HCEC 1CT (cell line): ENCODE data around the gene BMP4.

Experiments
- DNase-seq: peaks from one replicate; pipeline ENCODE4 v3.0.0-alpha.2; 2017

The BMP4 gene

DNA sequence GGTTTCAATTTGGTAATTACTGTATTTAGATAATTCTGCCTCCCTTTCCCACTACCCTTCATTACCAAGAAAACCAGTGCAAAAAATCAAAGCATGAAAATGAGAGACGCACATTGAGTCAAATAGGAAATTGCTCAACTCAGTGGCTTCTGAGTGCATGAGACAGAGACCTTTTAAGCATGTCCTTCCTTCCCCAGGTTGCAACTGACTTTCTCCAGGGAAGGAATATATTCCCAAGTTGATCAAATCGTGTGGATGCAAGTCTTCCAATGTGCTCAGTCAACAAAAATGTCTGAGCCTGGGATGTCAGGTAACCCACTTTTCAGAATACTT is 12.9 kb downstream of the BMP4 start:
- no peak for DNase-seq

DNA sequence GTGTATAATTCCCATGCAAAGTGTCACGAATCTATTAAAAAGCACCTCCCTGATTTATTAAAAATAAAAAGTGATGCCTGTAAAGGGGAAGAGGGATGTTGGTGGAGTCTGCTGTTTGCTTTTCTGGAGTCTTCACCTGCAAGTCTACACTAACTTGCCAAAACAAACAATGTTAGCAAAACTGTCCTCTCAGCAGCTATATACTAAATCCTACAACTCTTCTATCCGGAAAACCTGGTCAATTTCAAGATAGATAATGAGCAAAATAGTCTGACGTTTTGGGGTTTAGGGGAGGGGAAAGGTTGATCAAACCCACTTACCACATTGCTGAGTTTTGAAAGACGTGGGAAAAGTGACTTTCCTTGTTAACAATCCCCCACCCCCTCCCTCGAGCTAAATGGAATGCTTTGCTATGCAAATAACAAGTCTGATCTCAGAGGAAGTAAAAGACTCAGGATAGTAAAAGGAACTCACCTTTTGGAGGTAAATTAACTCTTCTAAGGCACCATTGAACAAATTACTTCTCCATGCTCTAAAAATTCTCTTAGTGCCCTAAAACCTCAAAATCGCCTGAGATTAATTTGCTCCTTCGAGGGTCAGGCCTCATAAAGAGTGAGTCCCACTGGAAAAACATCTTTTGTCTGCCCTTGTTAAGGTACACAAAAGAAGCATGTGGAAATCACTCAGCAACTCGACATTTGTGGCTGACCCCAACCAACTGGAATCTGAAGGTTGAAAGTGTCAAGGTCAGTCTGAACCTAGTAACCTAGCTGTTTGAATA is 13.5 kb downstream of the BMP4 start:
- no peak for DNase-seq

DNA sequence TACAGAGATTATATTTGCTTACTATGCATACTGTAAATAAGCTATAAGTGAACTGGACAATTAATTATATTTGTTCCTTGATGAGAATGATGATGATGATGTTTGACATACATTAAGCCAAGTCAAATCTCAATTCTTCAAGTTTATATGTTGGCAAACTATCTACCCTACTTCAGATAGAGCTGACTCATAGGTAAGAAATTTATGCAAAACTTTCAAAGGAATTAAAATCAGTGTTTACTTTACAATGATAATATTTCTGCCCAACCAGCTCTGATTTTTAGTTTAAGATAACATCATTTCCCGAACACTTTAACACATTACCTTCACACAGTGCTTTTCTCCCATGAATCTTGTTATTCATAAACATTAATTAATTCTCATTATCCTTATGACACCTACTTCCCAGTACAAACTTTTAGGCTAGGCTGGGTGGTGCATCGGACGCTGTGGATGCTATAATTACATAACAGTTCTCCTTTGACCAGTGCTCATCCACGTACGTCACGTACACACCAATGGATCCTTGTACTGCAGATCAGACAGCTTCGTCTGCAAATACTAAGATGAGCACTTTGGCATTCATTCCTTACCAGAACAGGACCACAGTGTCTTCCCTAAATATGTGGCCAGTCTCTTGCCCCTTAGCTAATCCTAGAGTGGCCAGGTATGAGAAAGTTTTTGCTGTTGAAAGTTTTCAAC is 18.3 kb downstream of the BMP4 start:
- no peak for DNase-seq

DNA sequence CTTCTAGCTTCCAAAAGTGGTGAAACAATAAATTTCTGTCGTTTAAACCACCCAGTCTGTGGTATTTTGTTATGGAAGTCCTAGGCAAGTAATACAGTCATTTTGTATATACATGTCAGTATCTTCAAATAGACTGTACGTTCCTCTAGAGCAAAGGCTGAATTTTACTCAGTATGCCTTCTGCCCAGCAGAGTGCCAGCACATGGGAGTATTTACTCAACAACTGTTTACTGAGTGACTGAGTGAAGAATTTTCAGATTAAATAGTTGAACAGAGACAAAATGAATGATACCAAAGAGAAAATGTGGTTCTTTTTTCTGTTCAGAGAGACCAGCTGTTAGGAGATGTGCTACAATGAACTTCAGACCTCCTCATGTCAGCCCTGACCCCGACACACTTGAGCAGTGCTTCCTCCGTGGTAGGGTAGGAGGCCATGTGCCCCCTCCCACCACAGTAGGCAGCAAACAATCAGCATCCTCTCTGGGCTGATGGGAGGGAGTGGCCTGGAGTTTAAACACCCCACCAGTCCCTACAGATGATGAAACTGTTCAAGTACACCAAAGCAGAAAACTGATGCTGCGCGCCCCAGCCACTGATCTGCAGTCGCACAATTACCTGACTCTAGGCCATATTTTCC is 21.7 kb downstream of the BMP4 start:
- DNase-seq: no peak

DNA sequence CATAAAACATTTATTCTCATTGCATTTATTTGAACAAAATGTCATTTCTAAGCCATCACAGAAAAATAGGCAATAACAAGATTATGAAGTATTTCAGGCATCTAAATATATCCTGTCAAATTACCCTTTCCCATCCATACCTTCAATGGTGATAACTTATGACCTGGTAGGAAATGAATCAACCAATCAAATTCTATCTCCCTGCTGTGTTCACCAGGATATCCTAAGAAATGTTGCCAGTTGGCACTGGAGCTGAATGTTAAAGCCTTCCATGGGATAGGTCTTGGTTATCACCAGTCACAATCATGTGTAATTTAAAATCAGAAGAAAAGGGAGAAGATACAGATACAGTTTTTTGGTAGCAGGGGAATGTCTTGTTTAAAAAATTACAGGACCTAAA is 23.7 kb downstream of the BMP4 start:
- DNase-seq: no peak

DNA sequence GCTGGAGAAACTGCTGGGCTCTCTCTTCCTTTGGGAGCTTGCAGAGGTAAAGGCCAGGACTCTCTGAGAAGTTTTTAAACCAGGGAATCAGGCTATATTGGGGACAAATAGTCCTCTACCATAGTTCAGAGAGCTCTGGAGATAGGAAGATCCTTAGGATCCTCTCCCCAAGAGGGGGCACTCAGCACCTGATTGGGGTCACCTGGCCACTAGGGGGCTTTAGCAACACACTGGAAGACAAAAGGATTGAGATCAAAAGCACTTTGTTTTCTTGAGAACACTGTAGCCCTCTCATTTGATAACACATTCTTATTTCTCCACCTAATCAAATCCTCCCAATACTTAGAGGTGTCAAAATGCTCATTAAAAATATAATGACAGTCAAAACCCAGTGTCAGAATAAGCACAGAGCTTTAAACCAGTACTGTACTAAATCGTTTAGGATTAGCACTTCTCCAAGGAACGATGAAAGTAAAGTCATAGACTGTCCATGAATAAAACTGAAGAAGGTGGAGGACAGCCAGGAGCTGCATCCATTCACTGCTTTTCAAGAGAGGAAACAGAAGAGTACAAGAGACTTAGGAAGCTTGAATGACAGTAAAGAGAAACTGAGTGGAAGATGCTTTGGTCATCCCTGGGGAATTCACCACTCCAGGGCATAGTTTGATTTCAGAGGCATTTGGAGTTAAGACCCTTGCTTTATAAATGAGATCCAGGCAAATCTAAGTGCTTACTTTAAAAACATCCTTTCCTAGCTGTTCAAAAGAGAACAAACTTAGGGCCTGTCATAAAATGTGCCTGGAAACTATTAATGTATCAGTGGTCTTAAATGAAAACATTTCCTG is 26.5 kb downstream of the BMP4 start:
- no peak for DNase-seq

DNA sequence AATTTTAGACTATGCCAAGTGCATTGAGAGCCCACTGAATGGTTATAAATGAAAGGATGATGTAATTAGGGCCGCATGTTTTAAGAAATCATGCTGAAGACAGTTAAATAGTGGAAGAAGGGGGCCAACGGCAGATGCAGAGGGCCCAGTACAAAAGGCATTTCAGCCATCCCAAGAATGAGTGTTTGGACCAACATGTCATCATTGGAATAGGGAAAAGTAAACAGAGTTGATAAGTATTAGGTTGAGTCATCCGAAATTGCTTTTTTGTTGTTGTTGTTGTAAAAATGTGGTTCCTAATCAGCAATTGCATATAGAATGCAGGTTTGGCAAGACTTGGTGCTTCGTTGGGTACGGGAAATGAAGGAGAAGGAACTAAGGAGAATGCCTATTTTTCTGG is 29.5 kb downstream of the BMP4 start:
- DNase-seq: peak; percentile 58

DNA sequence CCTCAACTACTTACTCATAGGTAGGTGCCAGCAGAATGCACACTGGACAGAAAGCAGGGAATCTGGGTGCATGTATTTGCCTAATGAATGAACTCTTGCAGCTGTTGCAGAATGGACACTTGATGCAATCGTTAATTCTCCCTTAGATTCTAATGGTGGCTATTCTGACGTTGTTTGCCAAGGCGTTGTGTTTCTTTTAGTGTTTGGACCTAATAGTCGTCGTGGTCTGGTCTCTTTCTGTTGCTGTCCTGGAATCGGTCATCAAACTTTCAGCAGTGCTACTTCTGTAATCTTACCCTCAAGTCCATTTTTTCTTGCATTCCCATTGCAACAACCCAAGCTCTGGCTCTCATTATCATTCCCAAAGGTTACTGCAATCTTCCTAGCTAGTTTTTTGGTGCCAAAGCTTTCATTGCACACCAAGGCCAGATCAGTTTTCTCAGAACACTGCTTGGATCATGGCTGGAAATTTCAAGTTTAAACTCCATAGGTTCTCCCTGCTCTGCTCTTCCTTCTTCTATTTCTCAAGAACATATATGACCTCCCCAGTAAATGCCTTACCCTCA is 31.3 kb downstream of the BMP4 start:
- DNase-seq: no peak

DNA sequence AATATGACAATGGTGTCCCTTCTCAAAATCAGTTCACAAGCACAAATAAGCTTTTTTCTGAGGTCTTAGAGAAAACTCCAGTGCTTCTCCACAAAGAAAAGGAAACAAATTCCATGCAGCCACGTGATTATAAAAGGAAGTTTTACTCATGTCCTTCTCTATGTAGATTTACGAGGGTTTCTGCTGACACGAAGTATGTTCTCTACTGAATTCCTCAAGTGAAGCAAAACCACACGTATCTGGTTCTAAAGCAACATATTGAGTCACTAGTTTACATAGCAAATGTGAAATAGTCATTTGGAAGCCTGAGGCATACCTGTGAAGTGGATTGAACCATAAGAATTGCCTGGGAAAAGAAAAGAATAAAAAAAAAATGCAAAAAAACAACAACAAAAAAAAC is 31.9 kb downstream of the BMP4 start:
- DNase-seq: peak; percentile 92

DNA sequence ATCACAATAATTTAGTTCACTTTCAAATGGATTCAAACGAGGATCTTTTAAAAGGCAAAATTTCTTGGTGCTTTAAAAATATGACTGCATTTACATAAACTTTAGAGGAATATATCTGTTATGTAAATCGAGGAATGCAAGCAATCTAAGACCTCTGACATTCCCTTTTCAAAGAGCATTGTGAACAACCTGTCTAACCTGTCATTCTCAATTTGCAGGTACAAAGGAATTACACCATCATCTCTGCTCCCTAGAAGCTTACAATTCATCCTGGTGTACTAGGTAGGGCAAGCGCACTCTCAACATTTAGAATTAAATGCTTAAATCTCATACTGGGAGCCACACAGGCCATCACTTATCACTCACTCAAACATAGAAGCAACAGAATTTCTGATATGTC is 35.6 kb downstream of the BMP4 start:
- DNase-seq: no peak

DNA sequence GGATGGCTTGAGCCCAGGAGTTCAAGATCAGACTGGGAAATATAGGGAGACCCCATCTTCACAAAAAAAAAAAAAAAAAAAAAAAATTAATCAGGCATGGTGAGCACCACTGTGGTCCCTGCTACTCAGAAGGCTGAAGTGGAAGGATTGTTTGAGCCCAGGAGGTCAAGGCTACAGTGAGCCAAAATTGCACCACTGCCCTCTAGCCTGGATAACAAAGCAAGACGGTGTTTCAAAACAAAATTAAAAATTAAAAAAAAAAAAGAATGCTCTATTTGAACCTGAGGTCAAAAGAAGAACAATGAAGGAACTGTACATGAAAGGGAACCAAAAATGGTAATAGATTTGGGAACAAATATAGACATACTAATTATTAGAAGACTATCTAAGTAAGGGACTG is 40.4 kb downstream of the BMP4 start:
- DNase-seq: no peak

DNA sequence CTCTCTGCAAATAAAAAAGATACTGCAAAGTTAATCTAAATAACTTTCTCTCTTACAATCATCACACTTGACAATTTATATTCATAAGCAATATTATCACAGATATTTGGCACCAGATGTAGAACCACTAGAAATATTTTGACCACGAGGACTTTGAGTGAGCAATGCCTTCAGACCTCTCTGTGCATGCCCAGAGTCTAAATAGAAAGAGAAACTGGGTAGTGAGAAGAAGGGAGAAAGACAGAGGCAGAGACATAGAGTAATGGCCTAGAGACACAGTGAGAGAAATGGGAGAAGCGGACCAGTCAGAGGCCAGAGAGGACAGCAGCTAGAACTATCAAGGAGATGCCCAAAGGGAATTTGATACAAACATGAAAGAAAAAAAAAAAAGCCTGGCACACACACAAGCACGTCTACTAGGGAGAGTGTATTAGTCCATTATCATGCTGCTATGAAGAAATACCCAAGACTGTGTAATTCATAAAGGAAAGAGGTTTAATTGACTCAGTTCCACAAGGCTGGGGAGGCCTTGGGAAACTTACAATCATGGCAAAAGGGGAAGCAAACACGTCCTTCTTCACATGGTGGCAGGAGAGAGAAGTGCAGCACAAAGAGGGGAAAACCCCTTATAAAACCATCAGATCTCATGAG is 41.1 kb downstream of the BMP4 start:
- no peak for DNase-seq

DNA sequence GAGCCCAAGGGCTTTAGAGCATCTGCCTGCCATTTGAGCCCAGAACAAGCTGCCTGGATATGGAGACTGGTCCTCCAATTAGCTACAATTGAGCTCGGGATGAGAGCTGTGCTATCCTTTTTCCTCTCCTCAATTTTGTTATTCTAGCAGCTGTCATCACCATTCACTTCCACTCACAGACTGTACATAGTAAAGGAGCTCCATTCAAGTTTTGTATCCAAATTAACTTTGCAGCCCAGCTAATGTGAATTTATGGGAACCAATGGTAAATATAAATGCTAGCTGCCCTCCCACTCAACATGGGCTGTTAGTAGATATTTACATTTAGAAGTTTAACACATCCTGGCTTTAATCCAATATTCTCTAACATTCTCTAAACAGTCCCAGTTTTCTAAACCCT is 44.6 kb downstream of the BMP4 start:
- DNase-seq: no peak

DNA sequence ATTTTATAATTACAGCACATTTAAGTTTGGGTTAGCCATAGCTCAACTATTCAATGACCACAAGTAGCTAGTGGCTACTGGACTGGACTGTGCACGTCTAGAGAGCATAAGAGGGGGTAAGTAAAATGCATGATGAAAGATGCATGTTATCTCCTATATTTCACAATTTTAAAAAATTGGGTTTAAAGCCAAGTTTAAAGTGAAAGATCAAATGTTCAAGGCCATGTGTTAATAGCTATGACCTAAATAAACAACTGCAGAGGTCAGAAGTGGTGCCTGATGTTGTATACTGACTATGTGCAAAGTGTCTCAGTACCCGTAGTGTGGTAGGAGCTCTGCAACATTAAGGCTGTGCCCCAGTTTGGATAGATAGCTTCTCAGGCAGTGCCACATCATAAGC is 48.2 kb downstream of the BMP4 start:
- DNase-seq: no peak

DNA sequence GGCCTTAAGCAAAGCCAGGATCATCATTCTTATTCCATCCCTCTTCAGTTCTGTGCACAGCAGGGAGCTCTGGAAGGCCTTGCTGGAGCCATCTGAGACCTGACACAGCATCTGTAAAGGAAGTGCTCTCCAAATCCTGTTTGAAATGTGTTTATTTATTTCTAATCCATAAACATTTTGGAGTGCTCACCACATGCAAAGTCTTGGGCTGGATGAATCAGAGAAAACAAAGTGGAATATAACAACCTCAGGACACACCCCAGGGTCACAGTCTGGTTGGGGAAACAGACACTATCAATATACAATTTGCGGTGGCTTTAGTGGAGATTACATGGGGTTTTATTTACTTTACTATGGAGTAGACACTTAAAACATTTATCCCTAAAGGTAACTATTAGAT is 54.3 kb downstream of the BMP4 start:
- peak; percentile 47 for DNase-seq

DNA sequence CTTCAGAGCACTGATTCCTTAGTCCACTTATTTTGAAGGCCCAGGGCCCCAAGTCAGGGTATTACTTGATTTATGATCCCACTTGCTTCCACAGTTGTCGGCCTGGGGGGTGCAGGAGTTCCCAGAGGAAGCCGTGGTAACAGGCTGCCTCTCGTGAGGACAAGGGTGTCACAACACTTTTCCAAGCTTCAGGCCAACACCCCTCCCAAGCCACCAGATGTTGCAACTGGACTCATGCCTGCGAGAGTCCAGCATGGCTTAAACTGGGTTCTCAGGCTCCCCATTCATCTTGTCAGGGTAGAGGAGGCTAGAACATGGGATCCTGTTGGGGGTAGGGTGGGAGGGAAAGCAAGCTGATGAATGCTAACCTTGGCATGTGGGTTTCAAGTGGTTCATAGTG is 56.1 kb downstream of the BMP4 start:
- no peak for DNase-seq
